Measurements from ENCODE around the gene EDC3. TPM values are rescaled to one million over a fixed set of nuclear protein-coding genes. Genes with fewer than 3 reads are reported as not detected.

EDC3 gene
- total and polyA plus RNA-seq, 9 of the 15 experiments (the other 6 are each of a cell fraction or from before 2014, with no cell fraction given), result 11.7 to 63.9 (median 32.8) TPM

DNA sequence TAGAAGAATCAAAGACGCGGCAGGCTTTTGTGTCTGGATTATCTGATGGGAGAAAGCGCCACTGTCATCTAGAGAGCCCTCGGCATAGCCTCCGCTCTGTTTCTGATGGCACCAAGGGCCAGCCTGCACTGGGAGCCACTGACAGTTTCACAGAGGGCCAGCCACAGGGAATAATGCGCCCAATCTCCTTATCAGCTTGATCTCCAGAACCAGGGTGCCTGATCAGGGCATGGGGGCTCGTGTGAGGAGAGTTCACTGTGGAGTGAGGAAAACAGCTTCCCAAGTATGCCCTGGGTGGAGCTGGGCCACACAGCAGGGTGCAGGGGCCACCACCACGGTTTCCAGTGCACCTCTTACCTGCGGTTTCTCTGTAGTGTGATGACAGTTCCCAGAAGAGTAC lies 110.0 kb downstream of the EDC3 start (continued):
- TF ChIP-seq, protein P1, sequence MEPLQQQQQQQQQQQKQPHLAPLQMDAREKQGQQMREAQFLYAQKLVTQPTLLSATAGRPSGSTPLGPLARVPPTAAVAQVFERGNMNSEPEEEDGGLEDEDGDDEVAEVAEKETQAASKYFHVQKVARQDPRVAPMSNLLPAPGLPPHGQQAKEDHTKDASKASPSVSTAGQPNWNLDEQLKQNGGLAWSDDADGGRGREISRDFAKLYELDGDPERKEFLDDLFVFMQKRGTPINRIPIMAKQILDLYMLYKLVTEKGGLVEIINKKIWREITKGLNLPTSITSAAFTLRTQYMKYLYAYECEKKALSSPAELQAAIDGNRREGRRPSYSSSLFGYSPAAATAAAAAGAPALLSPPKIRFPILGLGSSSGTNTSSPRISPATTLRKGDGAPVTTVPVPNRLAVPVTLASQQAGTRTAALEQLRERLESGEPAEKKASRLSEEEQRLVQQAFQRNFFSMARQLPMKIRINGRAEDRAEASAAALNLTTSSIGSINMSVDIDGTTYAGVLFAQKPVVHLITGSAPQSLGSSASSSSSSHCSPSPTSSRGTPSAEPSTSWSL (CRISPR knock-in tag; IDR thresholded peaks at IDR 0.05; ENCODE audit: borderline replicate concordance), result no peak
- no peak for TF ChIP-seq MAFF (IDR thresholded peaks at IDR 0.05; ENCODE audit: low read length)
- TF ChIP-seq, protein P2, sequence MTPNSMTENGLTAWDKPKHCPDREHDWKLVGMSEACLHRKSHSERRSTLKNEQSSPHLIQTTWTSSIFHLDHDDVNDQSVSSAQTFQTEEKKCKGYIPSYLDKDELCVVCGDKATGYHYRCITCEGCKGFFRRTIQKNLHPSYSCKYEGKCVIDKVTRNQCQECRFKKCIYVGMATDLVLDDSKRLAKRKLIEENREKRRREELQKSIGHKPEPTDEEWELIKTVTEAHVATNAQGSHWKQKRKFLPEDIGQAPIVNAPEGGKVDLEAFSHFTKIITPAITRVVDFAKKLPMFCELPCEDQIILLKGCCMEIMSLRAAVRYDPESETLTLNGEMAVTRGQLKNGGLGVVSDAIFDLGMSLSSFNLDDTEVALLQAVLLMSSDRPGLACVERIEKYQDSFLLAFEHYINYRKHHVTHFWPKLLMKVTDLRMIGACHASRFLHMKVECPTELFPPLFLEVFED (CRISPR knock-in tag; conservative IDR thresholded peaks at IDR 0.05), result no peak
- no peak for TF ChIP-seq ZNF551 (CRISPR knock-in tag; IDR thresholded peaks at IDR 0.05)
- TF ChIP-seq, protein P3, sequence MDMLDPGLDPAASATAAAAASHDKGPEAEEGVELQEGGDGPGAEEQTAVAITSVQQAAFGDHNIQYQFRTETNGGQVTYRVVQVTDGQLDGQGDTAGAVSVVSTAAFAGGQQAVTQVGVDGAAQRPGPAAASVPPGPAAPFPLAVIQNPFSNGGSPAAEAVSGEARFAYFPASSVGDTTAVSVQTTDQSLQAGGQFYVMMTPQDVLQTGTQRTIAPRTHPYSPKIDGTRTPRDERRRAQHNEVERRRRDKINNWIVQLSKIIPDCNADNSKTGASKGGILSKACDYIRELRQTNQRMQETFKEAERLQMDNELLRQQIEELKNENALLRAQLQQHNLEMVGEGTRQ (CRISPR knock-in tag; IDR thresholded peaks at IDR 0.05), result no peak
- TF ChIP-seq BRD9 (IDR thresholded peaks at IDR 0.05; ENCODE audit: low read depth, partially characterized antibody), result no peak
- no peak for TF ChIP-seq POU5F1 (IDR thresholded peaks at IDR 0.05; ENCODE audit: borderline replicate concordance, low read depth, low read length, partially characterized antibody)
- TF ChIP-seq, protein P4, sequence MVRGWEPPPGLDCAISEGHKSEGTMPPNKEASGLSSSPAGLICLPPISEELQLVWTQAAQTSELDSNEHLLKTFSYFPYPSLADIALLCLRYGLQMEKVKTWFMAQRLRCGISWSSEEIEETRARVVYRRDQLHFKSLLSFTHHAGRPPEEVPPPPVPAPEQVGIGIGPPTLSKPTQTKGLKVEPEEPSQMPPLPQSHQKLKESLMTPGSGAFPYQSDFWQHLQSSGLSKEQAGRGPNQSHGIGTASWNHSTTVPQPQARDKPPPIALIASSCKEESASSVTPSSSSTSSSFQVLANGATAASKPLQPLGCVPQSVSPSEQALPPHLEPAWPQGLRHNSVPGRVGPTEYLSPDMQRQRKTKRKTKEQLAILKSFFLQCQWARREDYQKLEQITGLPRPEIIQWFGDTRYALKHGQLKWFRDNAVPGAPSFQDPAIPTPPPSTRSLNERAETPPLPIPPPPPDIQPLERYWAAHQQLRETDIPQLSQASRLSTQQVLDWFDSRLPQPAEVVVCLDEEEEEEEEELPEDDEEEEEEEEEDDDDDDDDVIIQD (CRISPR knock-in tag; IDR thresholded peaks at IDR 0.05), result no peak
- no peak for TF ChIP-seq SRSF9 (IDR thresholded peaks at IDR 0.05; ENCODE audit: borderline replicate concordance, low read depth, low read length)
- TF ChIP-seq RHOXF2B (CRISPR knock-in tag; conservative IDR thresholded peaks at IDR 0.05), result no peak
- no peak for TF ChIP-seq NFXL1 (CRISPR knock-in tag; IDR thresholded peaks at IDR 0.05)
- TF ChIP-seq, protein P5, sequence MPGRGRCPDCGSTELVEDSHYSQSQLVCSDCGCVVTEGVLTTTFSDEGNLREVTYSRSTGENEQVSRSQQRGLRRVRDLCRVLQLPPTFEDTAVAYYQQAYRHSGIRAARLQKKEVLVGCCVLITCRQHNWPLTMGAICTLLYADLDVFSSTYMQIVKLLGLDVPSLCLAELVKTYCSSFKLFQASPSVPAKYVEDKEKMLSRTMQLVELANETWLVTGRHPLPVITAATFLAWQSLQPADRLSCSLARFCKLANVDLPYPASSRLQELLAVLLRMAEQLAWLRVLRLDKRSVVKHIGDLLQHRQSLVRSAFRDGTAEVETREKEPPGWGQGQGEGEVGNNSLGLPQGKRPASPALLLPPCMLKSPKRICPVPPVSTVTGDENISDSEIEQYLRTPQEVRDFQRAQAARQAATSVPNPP (IDR thresholded peaks at IDR 0.05; ENCODE audit: borderline replicate concordance, insufficient read depth, insufficient read length), result no peak

All from K562 (cell line).